OCI-LY3 (cell line): ENCODE data around the gene EMC1.

ENCODE experiments used
- H2AFZ ChIP-seq: fragments of 200-600, 300-600 bp; shearing (Covaris generic); 2 replicates; pipeline ENCODE4 v1.6.0; 2014; ENCODE audit warnings: antibody characterized with exemption, low read depth, low read length
- H3K27ac ChIP-seq: fragments of 200-600, 300-600 bp; sonication (generic); 2 replicates; pipeline ENCODE4 v1.5.1; 2014; ENCODE audit warnings: mild to moderate bottlenecking, low read length, moderate library complexity, mixed read lengths
- H3K27me3 ChIP-seq: fragments of 200-600, 300-600 bp; sonication (generic); 2 replicates; pipeline ENCODE4 v1.6.1; 2014; ENCODE audit warnings: low read depth, low read length, mixed read lengths
- H3K36me3 ChIP-seq: fragments of 200-600, 300-600 bp; sonication (generic); replicated peaks from 2 replicates; pipeline ENCODE3; 2014; ENCODE audit warnings: low read depth, low read length, mixed read lengths
- H3K4me1 ChIP-seq: fragments of 300-600, 200-600 bp; sonication (generic); 2 replicates; pipeline ENCODE4 v1.6.1; 2014; ENCODE audit warnings: low read length, mixed read lengths
- H3K4me2 ChIP-seq: fragments of 200-600, 300-600 bp; sonication (generic); 2 replicates; pipeline ENCODE4 v1.6.1; 2014; ENCODE audit warnings: low read length, mixed read lengths
- H3K4me3 ChIP-seq: fragments of 300-600, 200-600 bp; sonication (generic); 2 replicates; pipeline ENCODE4 v1.5.1; 2014; ENCODE audit warnings: antibody characterized with exemption, mild to moderate bottlenecking, low read length, moderate library complexity
- H3K79me2 ChIP-seq: fragments of 300-600, 200-600 bp; shearing (Covaris generic); 2 replicates; pipeline ENCODE4 v1.6.1; 2014; ENCODE audit warnings: mild to moderate bottlenecking, low read length, mixed read lengths
- H3K9ac ChIP-seq: fragments of 300-600, 200-600 bp; shearing (Covaris generic); 2 replicates; pipeline ENCODE4 v1.6.0; 2014; ENCODE audit warnings: mild to moderate bottlenecking, low read length, moderate library complexity
- H3K9me3 ChIP-seq: fragments of 200-600, 300-600 bp; shearing (Covaris generic); 2 replicates; pipeline ENCODE4 v1.6.1; 2014; ENCODE audit warnings: low read length, mixed read lengths; ENCODE audit not compliant: insufficient read depth
- H4K20me1 ChIP-seq: fragments of 200-600, 300-600 bp; sonication (generic); 2 replicates; pipeline ENCODE4 v1.6.1; 2016; ENCODE audit warnings: low read length, mixed read lengths; ENCODE audit not compliant: insufficient read depth
- EZH2phosphoT487 ChIP-seq: fragments of 200-600 bp; shearing (Covaris generic); IDR thresholded peaks from 2 replicates; pipeline ENCODE4 v1.6.1; 2018; ENCODE audit warnings: antibody characterized with exemption, mixed run types, low read depth
- TF ChIP-seq, protein P1 (sequence below): fragments of 200-600, 300-600 bp; sonication (generic); IDR thresholded peaks from 2 replicates; pipeline ENCODE4 v1.5.1; 2014; ENCODE audit warnings: antibody characterized with exemption, low read length, low read depth

Gene EMC1

GRCh38 chr1:19199329-19199968 is 51.9 kb downstream of the EMC1 start:
- Histone ChIP-seq H3K79me2 (peaks cover 60% of the 10 kb centered on the region), H3K27me3 (no peaks in the 10 kb centered on the region), H4K20me1 (peaks cover 49% of the 10 kb centered on the region), H3K4me2 (no peak overlapping the region), H2AFZ (no peak overlapping the region), H3K9ac (no peak overlapping the region), H3K27ac (no peak overlapping the region), H3K36me3 (peaks cover 39% of the 10 kb centered on the region), H3K4me3 (no peak overlapping the region), H3K9me3 (no peaks in the 10 kb centered on the region), H3K4me1 (peaks cover under 1% of the 10 kb centered on the region)
- TF ChIP-seq EZH2phosphoT487: no peak
- TF ChIP-seq, protein P1, sequence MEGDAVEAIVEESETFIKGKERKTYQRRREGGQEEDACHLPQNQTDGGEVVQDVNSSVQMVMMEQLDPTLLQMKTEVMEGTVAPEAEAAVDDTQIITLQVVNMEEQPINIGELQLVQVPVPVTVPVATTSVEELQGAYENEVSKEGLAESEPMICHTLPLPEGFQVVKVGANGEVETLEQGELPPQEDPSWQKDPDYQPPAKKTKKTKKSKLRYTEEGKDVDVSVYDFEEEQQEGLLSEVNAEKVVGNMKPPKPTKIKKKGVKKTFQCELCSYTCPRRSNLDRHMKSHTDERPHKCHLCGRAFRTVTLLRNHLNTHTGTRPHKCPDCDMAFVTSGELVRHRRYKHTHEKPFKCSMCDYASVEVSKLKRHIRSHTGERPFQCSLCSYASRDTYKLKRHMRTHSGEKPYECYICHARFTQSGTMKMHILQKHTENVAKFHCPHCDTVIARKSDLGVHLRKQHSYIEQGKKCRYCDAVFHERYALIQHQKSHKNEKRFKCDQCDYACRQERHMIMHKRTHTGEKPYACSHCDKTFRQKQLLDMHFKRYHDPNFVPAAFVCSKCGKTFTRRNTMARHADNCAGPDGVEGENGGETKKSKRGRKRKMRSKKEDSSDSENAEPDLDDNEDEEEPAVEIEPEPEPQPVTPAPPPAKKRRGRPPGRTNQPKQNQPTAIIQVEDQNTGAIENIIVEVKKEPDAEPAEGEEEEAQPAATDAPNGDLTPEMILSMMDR: no peak

- TF ChIP-seq EZH2phosphoT487: no peak
- TF ChIP-seq, protein P1: no peak
- H3K36me3 ChIP-seq: peaks cover 39% of the 10 kb centered on the region
- H4K20me1 ChIP-seq: peaks cover 44% of the 10 kb centered on the region
- no peak overlapping the region for H2AFZ ChIP-seq
- no peak overlapping the region for H3K4me3 ChIP-seq
- no peak overlapping the region for H3K4me2 ChIP-seq
- no peaks in the 10 kb centered on the region for H3K9me3 ChIP-seq
- H3K4me1 ChIP-seq: no peaks in the 10 kb centered on the region
- no peak overlapping the region for H3K9ac ChIP-seq
- no peak overlapping the region for H3K27ac ChIP-seq
- no peaks in the 10 kb centered on the region for H3K27me3 ChIP-seq
- H3K79me2 ChIP-seq: peaks cover 54% of the 10 kb centered on the region
These were observed 52.5 kb downstream of the EMC1 start for GRCh38 chr1:19198820-19199219.

DNA sequence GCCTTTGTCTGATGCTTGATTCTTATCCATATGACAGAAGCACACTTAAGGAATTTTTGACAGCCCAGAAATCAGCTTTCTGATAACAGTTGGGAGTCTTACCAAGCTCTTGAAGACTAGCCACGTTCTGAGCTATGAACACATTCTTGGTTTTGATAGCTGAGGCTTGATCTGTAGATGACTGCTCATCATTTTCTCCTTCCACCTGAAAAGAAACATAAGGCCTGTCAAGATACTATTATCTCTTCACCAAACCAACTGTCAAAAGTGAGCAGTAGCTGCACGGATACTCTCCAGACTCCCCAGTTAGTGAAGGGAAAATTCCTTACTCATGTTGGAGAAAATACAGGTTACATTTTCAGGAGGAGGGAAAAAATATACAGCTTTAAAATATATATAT is 53.5 kb downstream of the EMC1 start:
- no peak for TF ChIP-seq EZH2phosphoT487
- TF ChIP-seq, protein P1: no peak

DNA sequence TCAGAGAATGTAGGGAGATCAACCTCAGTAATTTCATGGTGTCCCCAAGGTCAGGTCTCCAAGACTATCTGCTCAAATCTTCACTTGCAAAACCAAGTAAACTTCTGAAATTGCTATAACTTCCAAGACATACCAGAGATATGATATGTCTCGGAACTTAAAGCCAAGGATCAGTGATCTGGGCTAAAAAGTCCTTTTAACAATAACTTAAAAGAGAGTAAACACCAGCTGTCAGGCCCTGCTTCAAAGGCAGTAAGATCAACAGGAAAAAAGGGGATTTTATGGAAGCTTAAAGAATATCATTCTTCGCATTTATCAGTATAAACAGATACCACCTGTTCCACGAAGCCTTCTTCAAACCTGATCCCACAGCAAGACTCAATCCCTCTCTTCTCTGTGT is 55.0 kb downstream of the EMC1 start:
- Histone ChIP-seq H3K27me3 (no peaks in the 10 kb centered on the region), H3K36me3 (peaks cover 54% of the 10 kb centered on the region), H3K4me2 (no peak overlapping the region), H3K27ac (no peak overlapping the region), H3K4me1 (no peaks in the 10 kb centered on the region), H4K20me1 (peaks cover 19% of the 10 kb centered on the region), H2AFZ (no peak overlapping the region), H3K79me2 (peaks cover 29% of the 10 kb centered on the region), H3K9me3 (no peaks in the 10 kb centered on the region), H3K9ac (no peak overlapping the region), H3K4me3 (no peak overlapping the region)
- TF ChIP-seq, protein P1: no peak
- TF ChIP-seq EZH2phosphoT487: no peak

More for the DNA sequence above, 53.5 kb downstream of the EMC1 start:
- Histone ChIP-seq H3K4me2 (no peak overlapping the region), H4K20me1 (peaks cover 34% of the 10 kb centered on the region), H3K4me3 (no peak overlapping the region), H2AFZ (no peak overlapping the region), H3K27ac (no peak overlapping the region), H3K4me1 (no peaks in the 10 kb centered on the region), H3K36me3 (peaks cover 43% of the 10 kb centered on the region), H3K79me2 (peaks cover 44% of the 10 kb centered on the region), H3K9ac (no peak overlapping the region), H3K9me3 (no peaks in the 10 kb centered on the region), H3K27me3 (no peaks in the 10 kb centered on the region)
